GM23338 (cell line): ENCODE data around the gene MPHOSPH8. TPM values are rescaled to one million over a fixed set of nuclear protein-coding genes. Genes with fewer than 3 reads are reported as not detected.
A peak's percentile ranks its signal among the peaks of the same experiment; 100 is the strongest.

Source experiments
- ATAC-seq: fragments of 200-7000 bp; cut with Tn5 transposase; 3 replicates; pipeline ENCODE4 v1.9.1; 2020
- DNase-seq: peaks from one replicate; pipeline ENCODE4 v3.0.0-alpha.2; 2015; ENCODE audit warnings: low spot score
- H2AFZ ChIP-seq: fragments of 200-600 bp; sonication (generic); 2 replicates; pipeline ENCODE4 v1.8.0; 2016; ENCODE audit warnings: antibody characterized with exemption, mild to moderate bottlenecking, moderate library complexity
- H3F3A ChIP-seq: fragments of 200-600 bp; sonication (generic); replicated peaks from 2 replicates; pipeline ENCODE4 v1.8.0; 2017; ENCODE audit warnings: antibody characterized with exemption, mixed run types, low read depth
- H3K27ac ChIP-seq: fragments of 200-600 bp; sonication (generic); 2 replicates; pipeline ENCODE4 v1.6.1; 2016; ENCODE audit warnings: low read depth
- H3K27me3 ChIP-seq: fragments of 200-600 bp; sonication (generic); 2 replicates; pipeline ENCODE4 v1.8.0; 2016; ENCODE audit warnings: mild to moderate bottlenecking, mixed run types, moderate library complexity; ENCODE audit not compliant: insufficient read depth
- H3K36me3 ChIP-seq: fragments of 200-600 bp; sonication (generic); 2 replicates; pipeline ENCODE4 v1.8.0; 2016; ENCODE audit warnings: mild to moderate bottlenecking; ENCODE audit not compliant: insufficient read depth
- H3K4me1 ChIP-seq: fragments of 200-600 bp; sonication (generic); 2 replicates; pipeline ENCODE4 v1.8.0; 2016; ENCODE audit warnings: mild to moderate bottlenecking, moderate library complexity; ENCODE audit not compliant: insufficient read depth
- H3K4me2 ChIP-seq: fragments of 200-600 bp; sonication (generic); 2 replicates; pipeline ENCODE4 v1.7.1; 2017; ENCODE audit warnings: mixed run types
- H3K4me3 ChIP-seq: fragments of 200-600 bp; sonication (generic); 2 replicates; pipeline ENCODE4 v1.6.1; 2016; ENCODE audit warnings: mixed run types
- H3K79me2 ChIP-seq: fragments of 200-600 bp; sonication (generic); replicated peaks from 2 replicates; pipeline ENCODE4 v1.8.0; 2017; ENCODE audit warnings: mild to moderate bottlenecking; ENCODE audit not compliant: insufficient read depth
- H3K9me2 ChIP-seq: fragments of 200-600 bp; sonication (generic); 2 replicates; pipeline ENCODE4 v1.8.0; 2017; ENCODE audit not compliant: insufficient read depth
- H4K20me1 ChIP-seq: fragments of 200-600 bp; sonication (generic); replicated peaks from 2 replicates; pipeline ENCODE4 v1.8.0; 2017; ENCODE audit warnings: mild to moderate bottlenecking; ENCODE audit not compliant: insufficient read depth
- H3K27ac Mint-ChIP-seq: 2 replicates; pipeline ENCODE4 v1.8.0; 2020; ENCODE audit warnings: inconsistent platforms, mild to moderate bottlenecking, moderate library complexity, mixed read lengths
- H3K27me3 Mint-ChIP-seq: 3 replicates; pipeline ENCODE4 v1.8.0; 2022; ENCODE audit warnings: low read depth, mild to moderate bottlenecking, moderate library complexity, mixed read lengths, inconsistent platforms; ENCODE audit not compliant: insufficient read depth, poor library complexity
- H3K36me3 Mint-ChIP-seq: 3 replicates; pipeline ENCODE4 v1.8.0; 2021; ENCODE audit warnings: low read depth, mild to moderate bottlenecking, inconsistent platforms, moderate library complexity, mixed read lengths
- H3K4me1 Mint-ChIP-seq: 3 replicates; pipeline ENCODE4 v1.8.0; 2020; ENCODE audit warnings: mild to moderate bottlenecking, inconsistent platforms, mixed read lengths
- H3K4me3 Mint-ChIP-seq: 3 replicates; pipeline ENCODE4 v1.8.0; 2021; ENCODE audit warnings: moderate library complexity, mild to moderate bottlenecking, inconsistent platforms, mixed read lengths
- H3K9me3 Mint-ChIP-seq: 3 replicates; pipeline ENCODE4 v1.8.0; 2020; ENCODE audit warnings: moderate library complexity, mild to moderate bottlenecking, inconsistent platforms, mixed read lengths
- CREB1 ChIP-seq: fragments of 250-450 bp; sonication (Bioruptor Pico); IDR thresholded peaks from 2 replicates; pipeline ENCODE4 v1.5.0; 2020; ENCODE audit warnings: low read depth, mild to moderate bottlenecking, moderate library complexity
- CTCF ChIP-seq, 2 experiments: fragments of 200-600 bp in 1 of 2; sonication (generic) in 1 of 2; conservative IDR thresholded peaks; 2 replicates each; pipeline versions ENCODE4 v1.5.1 to v1.6.1; 2016 to 2017; ENCODE audit warnings: antibody characterized with exemption in 2 of 2, low read depth in 2 of 2, mild to moderate bottlenecking in 2 of 2, moderate library complexity in 1 of 2
- ETS1 ChIP-seq: IDR thresholded peaks from 2 replicates; pipeline ENCODE4 v1.6.1; 2016; ENCODE audit warnings: antibody characterized with exemption
- EZH2 ChIP-seq: fragments of 200-600 bp; sonication (generic); IDR thresholded peaks from one replicate; pipeline ENCODE4 v1.8.0; 2017; ENCODE audit warnings: antibody characterized with exemption, mild to moderate bottlenecking, low read depth; ENCODE audit not compliant: unreplicated experiment
- EZH2phosphoT487 ChIP-seq: fragments of 200-600 bp; sonication (generic); IDR thresholded peaks from one replicate; pipeline ENCODE4 v1.8.1; 2018; ENCODE audit warnings: antibody characterized with exemption; ENCODE audit not compliant: unreplicated experiment
- JUNB ChIP-seq: IDR thresholded peaks from one replicate; pipeline ENCODE4 v1.6.1; 2016; ENCODE audit warnings: antibody characterized with exemption; ENCODE audit not compliant: unreplicated experiment
- NANOG ChIP-seq: IDR thresholded peaks from 2 replicates; pipeline ENCODE4 v1.6.1; 2016; ENCODE audit warnings: antibody characterized with exemption, borderline replicate concordance
- POLR2AphosphoS5 ChIP-seq: IDR thresholded peaks from 2 replicates; pipeline ENCODE4 v1.6.1; 2016; ENCODE audit warnings: antibody characterized with exemption, low read depth
- STAT1 ChIP-seq: IDR thresholded peaks from one replicate; pipeline ENCODE4 v1.6.1; 2016; ENCODE audit warnings: antibody characterized with exemption; ENCODE audit not compliant: unreplicated experiment
- ZNF114 ChIP-seq: fragments of 250-450 bp; sonication (Bioruptor Pico); IDR thresholded peaks from 2 replicates; pipeline ENCODE4 v1.5.0; 2020; ENCODE audit warnings: mild to moderate bottlenecking, moderate library complexity
- ZNF331 ChIP-seq: fragments of 250-450 bp; sonication (Bioruptor Pico); IDR thresholded peaks from 2 replicates; pipeline ENCODE4 v1.5.0; 2020; ENCODE audit warnings: low read depth, mild to moderate bottlenecking, moderate library complexity
- ZNF462 ChIP-seq: fragments of 250-450 bp; sonication (Bioruptor Pico); IDR thresholded peaks from 2 replicates; pipeline ENCODE4 v1.5.0; 2020; ENCODE audit warnings: mild to moderate bottlenecking, moderate library complexity
- polyA plus RNA-seq: library from polyadenylated mRNA; unstranded; fragments of >200 nt; fragmentation: Nextera tagmentation; extraction: Ambion mirVana; gene quantifications from 2 replicates; pipeline ENCODE4 v1.2.1, GENCODE V29; 2016
- total RNA-seq: library from RNA; depleted of rRNA; stranded (reverse); fragments of >200 nt; shearing (Covaris generic); gene quantifications from 2 replicates; pipeline ENCODE4 v1.2.3, GENCODE V29; 2014
- TF ChIP-seq, protein P1 (sequence below): IDR thresholded peaks from one replicate; pipeline ENCODE4 v1.6.1; 2018; ENCODE audit warnings: antibody characterized with exemption; ENCODE audit not compliant: unreplicated experiment

MPHOSPH8 gene
- total and polyA plus RNA-seq, 2 experiments from 2014 or later, result 15.6 to 31.9 TPM

DNA sequence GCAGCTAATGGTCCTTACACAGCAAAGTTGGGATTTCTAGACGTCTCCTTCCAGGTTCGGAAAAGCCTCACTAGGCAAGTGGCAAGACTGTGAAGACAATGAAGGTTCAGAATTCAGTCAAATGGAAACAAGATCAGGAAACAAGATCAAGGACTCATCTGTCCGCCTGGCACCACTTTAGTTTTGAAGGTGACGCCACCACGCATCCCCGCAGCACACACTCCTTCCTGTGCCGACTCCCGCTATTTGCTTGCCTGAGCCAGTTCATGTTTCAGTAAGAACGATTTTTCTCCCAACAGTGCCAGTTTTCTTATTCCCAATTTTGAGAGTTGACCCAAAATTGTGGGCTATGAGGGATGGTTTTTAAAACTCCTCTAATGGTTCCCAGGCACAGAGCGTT lies 41.4 kb downstream of the MPHOSPH8 start:
- H3K4me3 ChIP-seq, result no peak overlapping the region
- H3K4me3 Mint-ChIP-seq, result no peak overlapping the region
- no peak overlapping the region for H2AFZ ChIP-seq
- H3K27ac Mint-ChIP-seq, result peak overlapping the region; percentile 19; the same call in 1 of the 2 replicates
- H3K36me3 Mint-ChIP-seq, result peaks cover 40% of the 10 kb centered on the region
- no peaks in the 10 kb centered on the region for H3K9me3 Mint-ChIP-seq
- peak overlapping the region; percentile 80 for H3K27ac ChIP-seq
- H3K9me2 ChIP-seq, result no peaks in the 10 kb centered on the region
- peaks cover 14% of the 10 kb centered on the region for H3K4me1 Mint-ChIP-seq
- no peaks in the 10 kb centered on the region for H3K27me3 ChIP-seq
- DNase-seq (no peak), ATAC-seq (no peak)
- H4K20me1 ChIP-seq, result peaks cover 8% of the 10 kb centered on the region; the same call in 1 of the 2 replicates
- no peak overlapping the region for H3K4me2 ChIP-seq
- TF ChIP-seq NANOG (no peak), CREB1 (no peak), POLR2AphosphoS5 (no peak), CTCF (conservative IDR thresholded peaks at IDR 0.05; ENCODE audit: low read depth in 2 of 2) (no peak), JUNB (no peak), EZH2phosphoT487 (no peak), EZH2 (no peak), ZNF462 (CRISPR knock-in tag) (no peak), ZNF114 (CRISPR knock-in tag) (no peak), ZNF331 (no peak), ETS1 (no peak), STAT1 (no peak)
- TF ChIP-seq, protein P1, sequence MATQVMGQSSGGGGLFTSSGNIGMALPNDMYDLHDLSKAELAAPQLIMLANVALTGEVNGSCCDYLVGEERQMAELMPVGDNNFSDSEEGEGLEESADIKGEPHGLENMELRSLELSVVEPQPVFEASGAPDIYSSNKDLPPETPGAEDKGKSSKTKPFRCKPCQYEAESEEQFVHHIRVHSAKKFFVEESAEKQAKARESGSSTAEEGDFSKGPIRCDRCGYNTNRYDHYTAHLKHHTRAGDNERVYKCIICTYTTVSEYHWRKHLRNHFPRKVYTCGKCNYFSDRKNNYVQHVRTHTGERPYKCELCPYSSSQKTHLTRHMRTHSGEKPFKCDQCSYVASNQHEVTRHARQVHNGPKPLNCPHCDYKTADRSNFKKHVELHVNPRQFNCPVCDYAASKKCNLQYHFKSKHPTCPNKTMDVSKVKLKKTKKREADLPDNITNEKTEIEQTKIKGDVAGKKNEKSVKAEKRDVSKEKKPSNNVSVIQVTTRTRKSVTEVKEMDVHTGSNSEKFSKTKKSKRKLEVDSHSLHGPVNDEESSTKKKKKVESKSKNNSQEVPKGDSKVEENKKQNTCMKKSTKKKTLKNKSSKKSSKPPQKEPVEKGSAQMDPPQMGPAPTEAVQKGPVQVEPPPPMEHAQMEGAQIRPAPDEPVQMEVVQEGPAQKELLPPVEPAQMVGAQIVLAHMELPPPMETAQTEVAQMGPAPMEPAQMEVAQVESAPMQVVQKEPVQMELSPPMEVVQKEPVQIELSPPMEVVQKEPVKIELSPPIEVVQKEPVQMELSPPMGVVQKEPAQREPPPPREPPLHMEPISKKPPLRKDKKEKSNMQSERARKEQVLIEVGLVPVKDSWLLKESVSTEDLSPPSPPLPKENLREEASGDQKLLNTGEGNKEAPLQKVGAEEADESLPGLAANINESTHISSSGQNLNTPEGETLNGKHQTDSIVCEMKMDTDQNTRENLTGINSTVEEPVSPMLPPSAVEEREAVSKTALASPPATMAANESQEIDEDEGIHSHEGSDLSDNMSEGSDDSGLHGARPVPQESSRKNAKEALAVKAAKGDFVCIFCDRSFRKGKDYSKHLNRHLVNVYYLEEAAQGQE, result no peak
- H3K27me3 Mint-ChIP-seq, result no peaks in the 10 kb centered on the region
- peaks cover 10% of the 10 kb centered on the region; the same call in 1 of the 2 replicates for H3F3A ChIP-seq
- no peaks in the 10 kb centered on the region; the same call in 1 of the 2 replicates for H3K79me2 ChIP-seq
- no peaks in the 10 kb centered on the region for H3K4me1 ChIP-seq
- peaks cover 45% of the 10 kb centered on the region for H3K36me3 ChIP-seq
